Activated naive CD8-positive, alpha-beta T cell treated with anti-CD3 and anti-CD28 coated beads for 36 hours (primary cell): Measurements from ENCODE around the gene IDI1. TPM values are rescaled to one million over a fixed set of nuclear protein-coding genes. Genes with fewer than 3 reads are reported as not detected.

Source experiments
- DNase-seq: peaks from one replicate; pipeline ENCODE4 v3.0.0; 2021
- H3K27ac Mint-ChIP-seq: one replicate; pipeline ENCODE4 v1.8.0; 2022; ENCODE audit warnings: mild to moderate bottlenecking, moderate library complexity, mixed read lengths
- H3K27me3 Mint-ChIP-seq: one replicate; pipeline ENCODE4 v1.8.0; 2022; ENCODE audit warnings: mild to moderate bottlenecking, mixed read lengths
- H3K36me3 Mint-ChIP-seq: one replicate; pipeline ENCODE4 v1.8.0; 2021; ENCODE audit warnings: mild to moderate bottlenecking, mixed read lengths
- H3K4me1 Mint-ChIP-seq: one replicate; pipeline ENCODE4 v1.8.0; 2021; ENCODE audit warnings: mixed read lengths
- H3K4me3 Mint-ChIP-seq: one replicate; pipeline ENCODE4 v1.8.0; 2022; ENCODE audit warnings: mild to moderate bottlenecking, moderate library complexity, mixed read lengths
- H3K9me3 Mint-ChIP-seq: one replicate; pipeline ENCODE4 v1.8.0; 2022; ENCODE audit warnings: mixed read lengths
- total RNA-seq, 2 experiments: library from RNA; stranded (reverse); gene quantifications; one replicate each; pipeline ENCODE4 v1.2.3, GENCODE V29; 2021

The IDI1 gene
- total RNA-seq, 2 experiments from 2014 or later, result 68.1 to 68.7 TPM

DNA sequence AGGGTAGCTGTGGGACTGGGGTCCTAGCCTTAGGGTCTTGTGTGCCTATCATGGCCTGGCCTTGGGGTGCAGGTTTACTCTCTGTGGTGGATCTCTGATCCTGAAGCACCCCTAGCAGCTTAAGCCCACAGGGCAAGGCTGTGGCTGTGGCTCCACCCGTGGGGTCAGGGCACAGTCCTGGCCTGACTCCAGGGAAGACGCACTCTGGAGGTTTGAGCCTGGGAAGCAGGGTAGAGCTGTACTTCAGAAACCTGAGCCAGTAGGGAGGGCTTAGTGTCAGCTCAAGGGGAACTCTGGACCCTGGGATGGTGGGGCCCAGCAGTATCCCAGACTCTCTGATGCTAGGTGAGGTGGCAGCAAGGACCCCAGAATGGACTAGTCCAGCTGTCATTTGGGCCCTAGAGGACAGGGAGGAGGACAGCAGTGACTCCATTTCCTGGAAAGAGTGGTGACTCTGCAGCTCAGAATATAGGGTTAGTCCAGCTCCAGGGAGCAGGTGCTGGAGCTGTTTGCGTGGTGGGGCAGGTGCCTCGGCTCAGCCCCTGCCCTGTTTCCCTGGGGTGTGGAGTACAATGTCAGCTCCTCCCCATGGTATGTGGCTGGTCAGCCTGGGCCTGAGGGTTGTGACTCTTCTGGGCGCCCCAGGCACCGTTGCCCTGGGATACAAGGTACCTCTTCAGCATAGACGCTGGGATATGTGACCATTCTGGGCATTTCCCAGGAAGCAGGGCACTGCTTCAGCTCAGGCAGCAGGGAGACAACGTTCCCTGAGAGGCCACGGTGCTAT lies 44.8 kb downstream of the IDI1 start:
- peaks cover 3% of the 10 kb centered on the region for H3K4me1 Mint-ChIP-seq
- no peak overlapping the region for H3K4me3 Mint-ChIP-seq
- no peaks in the 10 kb centered on the region for H3K27me3 Mint-ChIP-seq
- H3K36me3 Mint-ChIP-seq, result peaks cover 58% of the 10 kb centered on the region
- no peak for DNase-seq
- H3K27ac Mint-ChIP-seq, result no peak overlapping the region
- H3K9me3 Mint-ChIP-seq, result peaks cover 6% of the 10 kb centered on the region

DNA sequence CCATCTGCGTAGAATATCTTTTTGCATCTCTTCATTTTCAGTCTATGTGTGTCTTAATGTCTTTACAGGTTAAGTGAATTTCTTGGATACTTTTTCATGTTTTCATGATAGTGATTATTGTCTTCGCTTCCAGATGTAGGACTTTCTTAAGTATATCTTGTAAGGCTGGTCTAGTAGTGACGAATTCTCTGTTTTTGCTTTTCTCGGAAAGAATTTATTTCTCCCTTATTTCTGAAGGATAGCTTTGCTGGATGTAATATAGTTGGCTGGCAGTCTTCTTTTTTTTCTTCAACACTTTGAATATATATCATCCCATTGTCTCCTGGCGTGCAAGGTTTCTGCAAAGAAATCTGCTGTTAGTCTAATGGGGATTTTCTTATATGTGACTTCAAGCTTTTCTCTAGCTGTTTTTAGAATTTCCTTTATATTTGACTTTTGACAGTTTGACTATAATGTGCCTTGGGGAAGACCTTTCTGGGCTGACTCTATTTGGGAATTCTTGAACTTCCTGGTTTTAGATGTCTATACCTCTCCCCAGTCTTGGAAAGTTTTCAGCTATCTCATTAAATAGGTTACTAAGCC lies 46.4 kb downstream of the IDI1 start:
- peaks cover 6% of the 10 kb centered on the region for H3K9me3 Mint-ChIP-seq
- H3K4me1 Mint-ChIP-seq, result peaks cover 3% of the 10 kb centered on the region
- no peak overlapping the region for H3K4me3 Mint-ChIP-seq
- H3K36me3 Mint-ChIP-seq, result peaks cover 67% of the 10 kb centered on the region
- no peak for DNase-seq
- H3K27me3 Mint-ChIP-seq, result no peaks in the 10 kb centered on the region
- no peak overlapping the region for H3K27ac Mint-ChIP-seq

DNA sequence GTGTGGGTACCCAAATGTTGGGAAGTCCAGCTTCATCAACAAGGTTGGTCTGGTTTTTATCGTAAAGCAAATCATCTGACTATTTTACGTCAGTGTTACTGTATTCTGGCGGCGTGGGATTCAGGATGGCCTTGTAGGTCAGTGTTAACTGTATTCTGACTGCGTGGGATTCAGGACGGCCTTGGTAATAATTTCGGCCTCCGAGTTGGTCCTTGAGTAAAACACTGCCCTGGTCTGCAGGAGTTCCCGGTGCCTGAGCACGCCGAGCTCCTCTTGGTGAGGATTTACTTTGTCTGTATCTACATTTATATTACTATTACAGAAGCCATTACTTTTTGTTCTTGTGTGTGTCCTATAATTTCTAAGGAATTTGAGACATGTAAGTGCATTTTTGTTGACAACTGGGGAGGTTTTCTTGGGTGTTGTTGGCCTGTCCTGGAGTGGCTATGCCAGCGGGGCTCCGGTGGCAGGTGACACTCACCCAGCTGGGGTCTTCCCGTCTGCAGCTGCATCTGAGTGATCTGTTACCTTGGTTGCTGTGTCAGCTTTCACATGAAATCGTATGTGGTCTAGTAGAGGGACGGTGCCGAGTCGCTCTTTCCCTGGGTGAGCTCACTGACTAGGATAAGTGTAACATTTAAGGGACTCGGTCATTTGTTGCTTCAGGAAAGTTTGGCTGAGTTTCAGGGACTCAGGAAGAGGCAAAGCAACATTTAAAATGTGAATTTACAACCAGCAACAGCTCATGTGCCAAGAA lies 51.5 kb downstream of the IDI1 start:
- H3K4me1 Mint-ChIP-seq, result peaks cover 7% of the 10 kb centered on the region
- no peak overlapping the region for H3K27ac Mint-ChIP-seq

DNA sequence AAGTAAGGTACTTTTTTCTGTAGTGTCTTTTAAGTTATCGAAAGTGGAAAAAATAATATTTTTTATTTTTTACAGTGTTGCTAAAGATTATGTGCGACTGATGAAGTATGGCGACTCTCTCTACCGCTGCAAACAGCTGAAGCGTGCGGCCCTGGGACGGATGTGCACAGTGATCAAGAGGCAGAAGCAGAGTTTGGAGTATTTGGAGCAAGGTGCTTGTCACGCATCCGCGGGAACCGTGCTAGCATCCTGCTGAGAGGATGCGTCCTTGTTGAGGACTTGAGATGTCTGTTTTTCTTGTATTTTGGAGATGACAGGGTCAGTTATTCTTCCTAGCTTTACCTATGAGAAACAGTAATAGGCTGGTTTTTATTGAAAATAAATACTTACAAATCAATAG lies 52.9 kb downstream of the IDI1 start:
- DNase-seq, result no peak
- Mint-ChIP-seq H3K4me3 (no peak overlapping the region), H3K4me1 (peaks cover 9% of the 10 kb centered on the region), H3K9me3 (no peaks in the 10 kb centered on the region), H3K27me3 (no peaks in the 10 kb centered on the region), H3K36me3 (peaks cover 68% of the 10 kb centered on the region), H3K27ac (no peak overlapping the region)

More for the DNA sequence above, 51.5 kb downstream of the IDI1 start:
- Mint-ChIP-seq H3K4me3 (no peak overlapping the region), H3K36me3 (peaks cover 76% of the 10 kb centered on the region), H3K9me3 (peaks cover 5% of the 10 kb centered on the region), H3K27me3 (no peaks in the 10 kb centered on the region)
- no peak for DNase-seq

DNA sequence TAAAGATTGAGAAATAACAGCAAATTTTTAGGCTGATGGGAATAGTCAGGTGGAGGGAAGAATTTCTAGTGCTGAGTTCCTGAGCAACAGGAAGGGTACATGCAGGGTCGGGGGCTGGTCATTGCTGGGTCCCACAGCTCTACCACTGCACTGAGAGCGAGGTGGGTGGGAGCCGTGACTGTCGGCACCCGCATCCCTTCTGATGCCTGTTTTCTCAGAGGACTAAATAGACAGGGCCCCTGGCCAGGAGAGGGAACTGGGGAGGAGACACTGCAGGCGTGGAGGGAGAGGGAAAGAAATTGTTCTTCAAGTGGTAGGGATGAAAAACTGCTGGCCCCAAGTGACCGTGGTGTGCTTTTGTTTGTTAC lies 53.4 kb downstream of the IDI1 start:
- Mint-ChIP-seq H3K4me1 (peaks cover 14% of the 10 kb centered on the region), H3K9me3 (no peaks in the 10 kb centered on the region), H3K36me3 (peaks cover 68% of the 10 kb centered on the region), H3K27me3 (no peaks in the 10 kb centered on the region), H3K4me3 (no peak overlapping the region), H3K27ac (no peak overlapping the region)
- DNase-seq, result no peak

DNA sequence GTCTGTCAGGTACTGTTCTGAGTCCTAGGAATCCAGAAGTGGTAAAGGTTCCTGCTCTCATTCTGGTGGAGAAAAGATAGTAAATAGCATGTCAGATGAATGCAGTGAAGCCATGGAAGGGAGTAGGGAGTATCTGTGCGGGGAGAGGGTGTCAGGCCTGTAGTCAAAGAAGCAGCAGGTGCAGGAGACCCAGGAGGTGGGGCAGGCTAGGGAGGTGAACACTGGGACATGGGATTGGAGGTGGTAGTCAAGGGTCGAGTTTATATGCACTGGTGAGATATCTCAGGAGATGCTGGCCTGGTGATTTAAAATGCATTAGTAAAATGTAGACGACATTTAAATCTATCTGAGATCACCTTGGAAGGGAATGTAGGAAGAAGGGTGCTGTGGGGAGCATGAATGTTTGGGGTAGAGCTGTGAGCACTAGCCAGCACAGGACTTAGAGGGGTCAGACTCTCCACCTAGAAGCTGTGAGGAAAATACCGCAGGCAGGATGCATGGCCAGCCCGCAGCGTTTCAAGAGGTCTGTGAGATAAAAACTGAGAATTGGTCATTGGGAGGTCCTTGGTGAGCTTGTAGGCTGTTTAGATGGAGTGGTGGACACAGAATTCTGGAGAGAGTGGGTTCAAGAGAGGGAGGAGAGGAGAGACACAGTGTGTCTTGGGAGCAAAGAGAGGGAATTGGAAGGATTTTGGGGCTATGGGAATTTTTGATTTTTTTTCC lies 53.9 kb downstream of the IDI1 start:
- no peak overlapping the region for H3K27ac Mint-ChIP-seq
- H3K27me3 Mint-ChIP-seq, result no peaks in the 10 kb centered on the region
- H3K4me3 Mint-ChIP-seq, result peak overlapping the region; percentile 4
- peaks cover 70% of the 10 kb centered on the region for H3K36me3 Mint-ChIP-seq
- H3K9me3 Mint-ChIP-seq, result no peaks in the 10 kb centered on the region
- no peak for DNase-seq
- H3K4me1 Mint-ChIP-seq, result peaks cover 19% of the 10 kb centered on the region

DNA sequence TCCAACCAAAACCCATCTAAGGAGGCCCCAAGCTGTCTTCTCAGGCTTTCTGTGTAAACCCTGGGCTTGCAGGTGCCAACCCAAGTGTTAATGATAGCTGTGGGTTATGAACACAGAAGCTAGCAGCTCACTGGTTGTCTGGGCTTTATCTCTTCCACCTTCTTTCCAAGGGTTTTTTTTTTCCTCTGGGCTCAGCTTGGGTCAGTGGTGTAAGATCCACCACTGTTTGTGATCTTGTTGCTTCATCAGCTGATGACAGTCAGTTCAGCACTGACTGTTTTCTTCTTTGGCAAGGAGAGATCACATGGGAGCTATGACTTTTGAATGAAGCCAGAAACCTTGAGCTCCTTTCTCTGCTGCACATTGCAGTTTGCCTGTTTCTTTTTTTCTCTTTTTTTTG lies 56.0 kb downstream of the IDI1 start:
- H3K36me3 Mint-ChIP-seq, result peaks cover 70% of the 10 kb centered on the region
- H3K27me3 Mint-ChIP-seq, result no peaks in the 10 kb centered on the region
- H3K4me3 Mint-ChIP-seq, result no peak overlapping the region
- no peaks in the 10 kb centered on the region for H3K9me3 Mint-ChIP-seq
- peaks cover 23% of the 10 kb centered on the region for H3K4me1 Mint-ChIP-seq
- no peak for DNase-seq
- no peak overlapping the region for H3K27ac Mint-ChIP-seq

DNA sequence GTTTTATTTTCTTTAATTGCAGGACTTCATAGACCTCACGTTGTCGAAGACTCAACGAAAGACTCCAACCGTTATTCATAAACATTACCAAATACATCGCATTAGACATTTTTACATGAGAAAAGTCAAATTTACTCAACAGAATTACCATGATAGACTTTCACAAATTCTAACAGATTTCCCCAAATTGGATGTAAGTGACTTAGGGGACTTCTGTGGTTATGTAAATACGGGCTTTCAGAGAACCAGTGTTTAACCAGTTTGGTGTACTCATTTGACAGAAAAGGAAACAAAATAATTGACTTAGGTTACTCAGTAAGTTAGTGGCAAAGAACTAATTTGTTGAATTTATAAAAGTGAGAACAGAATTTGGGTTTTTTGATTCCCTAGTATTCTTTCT lies 56.5 kb downstream of the IDI1 start:
- Mint-ChIP-seq H3K4me1 (peaks cover 25% of the 10 kb centered on the region), H3K9me3 (no peaks in the 10 kb centered on the region), H3K4me3 (no peak overlapping the region), H3K36me3 (peaks cover 66% of the 10 kb centered on the region), H3K27me3 (no peaks in the 10 kb centered on the region), H3K27ac (no peak overlapping the region)
- no peak for DNase-seq

DNA sequence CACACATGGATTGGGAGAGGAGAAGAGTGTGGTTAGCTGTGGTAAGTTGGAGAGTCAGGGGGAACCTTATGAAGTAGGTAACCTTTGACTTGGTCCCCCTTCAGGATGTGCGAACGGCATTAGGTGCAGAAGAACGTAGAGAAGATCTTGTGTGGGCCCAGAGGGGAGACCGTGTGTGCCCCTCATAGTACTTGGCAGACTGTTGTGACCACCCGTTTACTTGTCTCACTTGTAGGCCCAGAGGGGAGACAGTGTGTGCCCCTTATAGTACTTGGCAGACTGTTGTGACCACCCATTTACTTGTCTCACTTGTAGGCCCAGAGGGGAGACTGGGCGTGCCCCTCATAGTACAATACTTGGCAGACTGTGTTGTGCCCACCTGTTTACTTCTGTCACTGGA lies 58.1 kb downstream of the IDI1 start:
- peaks cover 54% of the 10 kb centered on the region for H3K36me3 Mint-ChIP-seq
- H3K4me3 Mint-ChIP-seq, result peak overlapping the region; percentile 93

More for the DNA sequence above, 58.1 kb downstream of the IDI1 start:
- no peaks in the 10 kb centered on the region for H3K27me3 Mint-ChIP-seq
- DNase-seq, result no peak
- peaks cover 33% of the 10 kb centered on the region for H3K4me1 Mint-ChIP-seq
- no peaks in the 10 kb centered on the region for H3K9me3 Mint-ChIP-seq
- peak overlapping the region; percentile 37 for H3K27ac Mint-ChIP-seq

Other genes with a start within 250 kb of the IDI1 start
- gene LARP4B, start 117.4 kb downstream of the IDI1 start, total RNA-seq, result 100 to 1,000 TPM; 106 to 114 TPM
- gene GTPBP4, start 60.7 kb downstream of the IDI1 start, total RNA-seq, result 100 to 1,000 TPM; 158 to 163 TPM
- gene IDI2, start 23.3 kb downstream of the IDI1 start, total RNA-seq, result not detected
- gene WDR37, start 7.3 kb upstream of the IDI1 start, total RNA-seq, result 10 to 100 TPM; 14.0 to 14.2 TPM